Measurements from ENCODE around the gene TTI1. TPM values are rescaled to one million over a fixed set of nuclear protein-coding genes. Genes with fewer than 3 reads are reported as not detected.

TTI1 gene
- total and polyA plus RNA-seq, 2 experiments from 2014 or later = 17.8 to 56.4 TPM

DNA sequence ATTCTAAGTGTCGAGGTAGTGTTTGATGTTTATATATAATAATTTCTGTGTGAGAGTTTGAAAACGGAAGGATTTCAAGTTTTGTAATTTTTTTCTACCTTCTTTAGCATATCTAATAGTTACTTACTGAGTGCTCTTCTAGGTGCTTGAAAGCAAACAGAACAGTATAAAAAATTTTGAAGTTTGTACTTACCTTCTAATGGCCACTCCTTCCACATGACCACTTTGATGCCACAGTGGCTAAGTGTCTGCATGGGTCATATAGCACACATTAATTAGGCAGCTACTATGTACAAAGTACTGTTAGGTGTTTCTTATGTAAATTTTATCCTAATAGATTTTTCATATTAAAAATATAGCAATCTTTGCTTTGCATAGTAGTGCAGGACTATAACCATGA lies 21.4 kb upstream of the TTI1 start (continued):
- TF ChIP-seq, protein P1, sequence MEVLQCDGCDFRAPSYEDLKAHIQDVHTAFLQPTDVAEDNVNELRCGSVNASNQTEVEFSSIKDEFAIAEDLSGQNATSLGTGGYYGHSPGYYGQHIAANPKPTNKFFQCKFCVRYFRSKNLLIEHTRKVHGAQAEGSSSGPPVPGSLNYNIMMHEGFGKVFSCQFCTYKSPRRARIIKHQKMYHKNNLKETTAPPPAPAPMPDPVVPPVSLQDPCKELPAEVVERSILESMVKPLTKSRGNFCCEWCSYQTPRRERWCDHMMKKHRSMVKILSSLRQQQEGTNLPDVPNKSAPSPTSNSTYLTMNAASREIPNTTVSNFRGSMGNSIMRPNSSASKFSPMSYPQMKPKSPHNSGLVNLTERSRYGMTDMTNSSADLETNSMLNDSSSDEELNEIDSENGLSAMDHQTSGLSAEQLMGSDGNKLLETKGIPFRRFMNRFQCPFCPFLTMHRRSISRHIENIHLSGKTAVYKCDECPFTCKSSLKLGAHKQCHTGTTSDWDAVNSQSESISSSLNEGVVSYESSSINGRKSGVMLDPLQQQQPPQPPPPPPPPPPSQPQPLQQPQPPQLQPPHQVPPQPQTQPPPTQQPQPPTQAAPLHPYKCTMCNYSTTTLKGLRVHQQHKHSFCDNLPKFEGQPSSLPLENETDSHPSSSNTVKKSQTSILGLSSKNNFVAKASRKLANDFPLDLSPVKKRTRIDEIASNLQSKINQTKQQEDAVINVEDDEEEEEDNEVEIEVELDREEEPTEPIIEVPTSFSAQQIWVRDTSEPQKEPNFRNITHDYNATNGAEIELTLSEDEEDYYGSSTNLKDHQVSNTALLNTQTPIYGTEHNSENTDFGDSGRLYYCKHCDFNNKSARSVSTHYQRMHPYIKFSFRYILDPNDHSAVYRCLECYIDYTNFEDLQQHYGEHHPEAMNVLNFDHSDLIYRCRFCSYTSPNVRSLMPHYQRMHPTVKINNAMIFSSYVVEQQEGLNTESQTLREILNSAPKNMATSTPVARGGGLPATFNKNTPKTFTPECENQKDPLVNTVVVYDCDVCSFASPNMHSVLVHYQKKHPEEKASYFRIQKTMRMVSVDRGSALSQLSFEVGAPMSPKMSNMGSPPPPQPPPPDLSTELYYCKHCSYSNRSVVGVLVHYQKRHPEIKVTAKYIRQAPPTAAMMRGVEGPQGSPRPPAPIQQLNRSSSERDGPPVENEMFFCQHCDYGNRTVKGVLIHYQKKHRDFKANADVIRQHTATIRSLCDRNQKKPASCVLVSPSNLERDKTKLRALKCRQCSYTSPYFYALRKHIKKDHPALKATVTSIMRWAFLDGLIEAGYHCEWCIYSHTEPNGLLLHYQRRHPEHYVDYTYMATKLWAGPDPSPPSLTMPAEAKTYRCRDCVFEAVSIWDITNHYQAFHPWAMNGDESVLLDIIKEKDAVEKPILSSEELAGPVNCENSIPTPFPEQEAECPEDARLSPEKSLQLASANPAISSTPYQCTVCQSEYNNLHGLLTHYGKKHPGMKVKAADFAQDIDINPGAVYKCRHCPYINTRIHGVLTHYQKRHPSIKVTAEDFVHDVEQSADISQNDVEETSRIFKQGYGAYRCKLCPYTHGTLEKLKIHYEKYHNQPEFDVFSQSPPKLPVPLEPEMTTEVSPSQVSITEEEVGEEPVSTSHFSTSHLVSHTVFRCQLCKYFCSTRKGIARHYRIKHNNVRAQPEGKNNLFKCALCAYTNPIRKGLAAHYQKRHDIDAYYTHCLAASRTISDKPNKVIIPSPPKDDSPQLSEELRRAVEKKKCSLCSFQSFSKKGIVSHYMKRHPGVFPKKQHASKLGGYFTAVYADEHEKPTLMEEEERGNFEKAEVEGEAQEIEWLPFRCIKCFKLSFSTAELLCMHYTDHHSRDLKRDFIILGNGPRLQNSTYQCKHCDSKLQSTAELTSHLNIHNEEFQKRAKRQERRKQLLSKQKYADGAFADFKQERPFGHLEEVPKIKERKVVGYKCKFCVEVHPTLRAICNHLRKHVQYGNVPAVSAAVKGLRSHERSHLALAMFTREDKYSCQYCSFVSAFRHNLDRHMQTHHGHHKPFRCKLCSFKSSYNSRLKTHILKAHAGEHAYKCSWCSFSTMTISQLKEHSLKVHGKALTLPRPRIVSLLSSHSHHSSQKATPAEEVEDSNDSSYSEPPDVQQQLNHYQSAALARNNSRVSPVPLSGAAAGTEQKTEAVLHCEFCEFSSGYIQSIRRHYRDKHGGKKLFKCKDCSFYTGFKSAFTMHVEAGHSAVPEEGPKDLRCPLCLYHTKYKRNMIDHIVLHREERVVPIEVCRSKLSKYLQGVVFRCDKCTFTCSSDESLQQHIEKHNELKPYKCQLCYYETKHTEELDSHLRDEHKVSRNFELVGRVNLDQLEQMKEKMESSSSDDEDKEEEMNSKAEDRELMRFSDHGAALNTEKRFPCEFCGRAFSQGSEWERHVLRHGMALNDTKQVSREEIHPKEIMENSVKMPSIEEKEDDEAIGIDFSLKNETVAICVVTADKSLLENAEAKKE (CRISPR knock-in tag; IDR thresholded peaks at IDR 0.05) = no peak
- no peak for TF ChIP-seq STAT1 (IDR thresholded peaks at IDR 0.05; ENCODE audit: unreplicated experiment)
- TF ChIP-seq, protein P2, sequence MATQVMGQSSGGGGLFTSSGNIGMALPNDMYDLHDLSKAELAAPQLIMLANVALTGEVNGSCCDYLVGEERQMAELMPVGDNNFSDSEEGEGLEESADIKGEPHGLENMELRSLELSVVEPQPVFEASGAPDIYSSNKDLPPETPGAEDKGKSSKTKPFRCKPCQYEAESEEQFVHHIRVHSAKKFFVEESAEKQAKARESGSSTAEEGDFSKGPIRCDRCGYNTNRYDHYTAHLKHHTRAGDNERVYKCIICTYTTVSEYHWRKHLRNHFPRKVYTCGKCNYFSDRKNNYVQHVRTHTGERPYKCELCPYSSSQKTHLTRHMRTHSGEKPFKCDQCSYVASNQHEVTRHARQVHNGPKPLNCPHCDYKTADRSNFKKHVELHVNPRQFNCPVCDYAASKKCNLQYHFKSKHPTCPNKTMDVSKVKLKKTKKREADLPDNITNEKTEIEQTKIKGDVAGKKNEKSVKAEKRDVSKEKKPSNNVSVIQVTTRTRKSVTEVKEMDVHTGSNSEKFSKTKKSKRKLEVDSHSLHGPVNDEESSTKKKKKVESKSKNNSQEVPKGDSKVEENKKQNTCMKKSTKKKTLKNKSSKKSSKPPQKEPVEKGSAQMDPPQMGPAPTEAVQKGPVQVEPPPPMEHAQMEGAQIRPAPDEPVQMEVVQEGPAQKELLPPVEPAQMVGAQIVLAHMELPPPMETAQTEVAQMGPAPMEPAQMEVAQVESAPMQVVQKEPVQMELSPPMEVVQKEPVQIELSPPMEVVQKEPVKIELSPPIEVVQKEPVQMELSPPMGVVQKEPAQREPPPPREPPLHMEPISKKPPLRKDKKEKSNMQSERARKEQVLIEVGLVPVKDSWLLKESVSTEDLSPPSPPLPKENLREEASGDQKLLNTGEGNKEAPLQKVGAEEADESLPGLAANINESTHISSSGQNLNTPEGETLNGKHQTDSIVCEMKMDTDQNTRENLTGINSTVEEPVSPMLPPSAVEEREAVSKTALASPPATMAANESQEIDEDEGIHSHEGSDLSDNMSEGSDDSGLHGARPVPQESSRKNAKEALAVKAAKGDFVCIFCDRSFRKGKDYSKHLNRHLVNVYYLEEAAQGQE (IDR thresholded peaks at IDR 0.05; ENCODE audit: unreplicated experiment) = no peak
- TF ChIP-seq, protein P3, sequence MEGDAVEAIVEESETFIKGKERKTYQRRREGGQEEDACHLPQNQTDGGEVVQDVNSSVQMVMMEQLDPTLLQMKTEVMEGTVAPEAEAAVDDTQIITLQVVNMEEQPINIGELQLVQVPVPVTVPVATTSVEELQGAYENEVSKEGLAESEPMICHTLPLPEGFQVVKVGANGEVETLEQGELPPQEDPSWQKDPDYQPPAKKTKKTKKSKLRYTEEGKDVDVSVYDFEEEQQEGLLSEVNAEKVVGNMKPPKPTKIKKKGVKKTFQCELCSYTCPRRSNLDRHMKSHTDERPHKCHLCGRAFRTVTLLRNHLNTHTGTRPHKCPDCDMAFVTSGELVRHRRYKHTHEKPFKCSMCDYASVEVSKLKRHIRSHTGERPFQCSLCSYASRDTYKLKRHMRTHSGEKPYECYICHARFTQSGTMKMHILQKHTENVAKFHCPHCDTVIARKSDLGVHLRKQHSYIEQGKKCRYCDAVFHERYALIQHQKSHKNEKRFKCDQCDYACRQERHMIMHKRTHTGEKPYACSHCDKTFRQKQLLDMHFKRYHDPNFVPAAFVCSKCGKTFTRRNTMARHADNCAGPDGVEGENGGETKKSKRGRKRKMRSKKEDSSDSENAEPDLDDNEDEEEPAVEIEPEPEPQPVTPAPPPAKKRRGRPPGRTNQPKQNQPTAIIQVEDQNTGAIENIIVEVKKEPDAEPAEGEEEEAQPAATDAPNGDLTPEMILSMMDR (conservative IDR thresholded peaks at IDR 0.05; ENCODE audit: low read depth in 2 of 2) = no peak
- TF ChIP-seq, protein P4, sequence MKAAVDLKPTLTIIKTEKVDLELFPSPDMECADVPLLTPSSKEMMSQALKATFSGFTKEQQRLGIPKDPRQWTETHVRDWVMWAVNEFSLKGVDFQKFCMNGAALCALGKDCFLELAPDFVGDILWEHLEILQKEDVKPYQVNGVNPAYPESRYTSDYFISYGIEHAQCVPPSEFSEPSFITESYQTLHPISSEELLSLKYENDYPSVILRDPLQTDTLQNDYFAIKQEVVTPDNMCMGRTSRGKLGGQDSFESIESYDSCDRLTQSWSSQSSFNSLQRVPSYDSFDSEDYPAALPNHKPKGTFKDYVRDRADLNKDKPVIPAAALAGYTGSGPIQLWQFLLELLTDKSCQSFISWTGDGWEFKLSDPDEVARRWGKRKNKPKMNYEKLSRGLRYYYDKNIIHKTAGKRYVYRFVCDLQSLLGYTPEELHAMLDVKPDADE (IDR thresholded peaks at IDR 0.05) = no peak
- no peak for TF ChIP-seq POLR2AphosphoS5 (IDR thresholded peaks at IDR 0.05; ENCODE audit: low read depth)
- TF ChIP-seq CREB1 (CRISPR knock-in tag; IDR thresholded peaks at IDR 0.05; ENCODE audit: low read depth) = no peak
- TF ChIP-seq JUNB (IDR thresholded peaks at IDR 0.05; ENCODE audit: unreplicated experiment) = no peak
- TF ChIP-seq NANOG (IDR thresholded peaks at IDR 0.05; ENCODE audit: borderline replicate concordance) = no peak
- no peak for TF ChIP-seq ZNF331 (CRISPR knock-in tag; IDR thresholded peaks at IDR 0.05; ENCODE audit: low read depth)
- no peak for TF ChIP-seq ZNF114 (CRISPR knock-in tag; IDR thresholded peaks at IDR 0.05)
- no peak for TF ChIP-seq EZH2phosphoT487 (IDR thresholded peaks at IDR 0.05; ENCODE audit: unreplicated experiment)
